Esophagus muscularis mucosa (tissue), 4 donors: Measurements from ENCODE around the gene FGA. TPM values are rescaled to one million over a fixed set of nuclear protein-coding genes. Genes with fewer than 3 reads are reported as not detected.

Experiments
- DNase-seq: peaks from one replicate; pipeline ENCODE4 v3.0.0-alpha.2; 2017; ENCODE audit errors: extremely low spot score
- H3K27ac ChIP-seq, 4 donors: fragments of 200-600 bp; sonication (generic); replicated peaks in 1 of 4; 1 replicate in 3 of 4; 2 replicates in 1 of 4; pipeline ENCODE4 v1.5.1; 2016 to 2019; ENCODE audit warnings: mild to moderate bottlenecking in 1 of 4
- H3K27me3 ChIP-seq, 4 donors: fragments of 200-600 bp; sonication (generic); one replicate each; pipeline versions ENCODE4 v1.5.1 to v1.6.0; 2016 to 2019
- H3K36me3 ChIP-seq, 4 donors: fragments of 200-600 bp; sonication (generic); one replicate each; pipeline ENCODE4 v1.5.1; 2016 to 2019
- H3K4me1 ChIP-seq, 4 donors: fragments of 200-600 bp; sonication (generic); one replicate each; pipeline ENCODE4 v1.5.1; 2016 to 2019
- H3K4me3 ChIP-seq, 4 donors: fragments of 200-600 bp; sonication (generic); 1 replicate in 2 of 4; 2 replicates in 2 of 4; pipeline ENCODE4 v1.5.1; 2016 to 2019; ENCODE audit warnings: mild to moderate bottlenecking in 4 of 4, moderate library complexity in 1 of 4
- H3K9me3 ChIP-seq, 4 donors: fragments of 200-600 bp; sonication (generic); 1 replicate in 3 of 4; 2 replicates in 1 of 4; pipeline ENCODE4 v1.5.1; 2016 to 2019
- EP300 ChIP-seq: sonication (generic); formaldehyde crosslinking; IDR thresholded peaks from one replicate; pipeline ENCODE4 v1.6.1; 2017; ENCODE audit warnings: antibody characterized with exemption
- POLR2A ChIP-seq: fragments of 450-650 bp; IDR thresholded peaks from one replicate; pipeline ENCODE4 v1.6.1; 2017; ENCODE audit warnings: antibody characterized with exemption, moderate library complexity, mild to moderate bottlenecking, low read depth
- POLR2AphosphoS5 ChIP-seq, 2 donors: sonication (generic); formaldehyde crosslinking; IDR thresholded peaks; one replicate each; pipeline ENCODE4 v1.6.1; 2017; ENCODE audit warnings: antibody characterized with exemption in 2 of 2
- WGBS: methylation state at CpG from one replicate; pipeline ENCODE4 v1.1.5; 2018; 5-methylcytosine and 5-hydroxymethylcytosine counted together
- intact Hi-C: fragments of 100-400 bp; cut with DNase I; formaldehyde crosslinking; loops from one replicate; pipeline ENCODE4 v1.15.1; 2023
- total RNA-seq, 4 donors: library from RNA; depleted of rRNA; stranded (reverse); fragments of >200 nt; gene quantifications; one replicate each; pipeline versions ENCODE4 v1.1.0 to v1.2.1, GENCODE V29; 2016
- TF ChIP-seq, protein P1 (sequence below), 3 experiments: fragments of 200-600 bp in 2 of 3; fragments of 450-650 bp in 1 of 3; sonication (generic) in 2 of 3; IDR thresholded peaks; one replicate each; pipeline ENCODE4 v1.5.1; 2017 to 2019; ENCODE audit warnings: antibody characterized with exemption in 3 of 3, mild to moderate bottlenecking in 2 of 3, moderate library complexity in 1 of 3

The FGA gene
- total RNA-seq, 4 donors from 2014 or later, result not detected

DNA sequence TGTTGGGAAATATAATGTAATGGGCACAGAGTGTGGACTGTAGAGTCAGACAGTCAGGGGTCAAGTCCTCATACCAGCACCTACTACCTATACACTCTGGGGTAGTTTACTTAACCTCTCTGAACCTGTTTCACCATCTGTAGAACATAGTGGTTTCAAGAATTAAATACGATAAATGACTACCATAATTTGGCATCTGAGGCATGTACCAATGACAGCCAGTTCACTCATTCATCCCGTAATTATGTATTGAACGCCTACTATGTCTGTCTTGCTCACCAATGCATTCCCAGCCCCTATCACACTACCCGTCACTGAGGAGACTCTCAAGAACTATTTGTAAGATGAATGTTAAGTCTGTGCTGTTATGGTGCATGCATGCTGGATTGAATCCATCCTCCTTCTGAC is 29.7 kb downstream of the FGA start:
- 73% methylated on average over 4 of the region's 4 CpGs for WGBS
- Histone ChIP-seq H3K4me1 (no peaks in the 10 kb centered on the region), H3K36me3 (no peaks in the 10 kb centered on the region), H3K27ac (no peak overlapping the region), H3K9me3 (no peaks in the 10 kb centered on the region), H3K4me3 (no peak overlapping the region), H3K27me3 (no peaks in the 10 kb centered on the region)
- intact Hi-C loops, result no loop called here
- no peak for DNase-seq
- TF ChIP-seq, protein P1, sequence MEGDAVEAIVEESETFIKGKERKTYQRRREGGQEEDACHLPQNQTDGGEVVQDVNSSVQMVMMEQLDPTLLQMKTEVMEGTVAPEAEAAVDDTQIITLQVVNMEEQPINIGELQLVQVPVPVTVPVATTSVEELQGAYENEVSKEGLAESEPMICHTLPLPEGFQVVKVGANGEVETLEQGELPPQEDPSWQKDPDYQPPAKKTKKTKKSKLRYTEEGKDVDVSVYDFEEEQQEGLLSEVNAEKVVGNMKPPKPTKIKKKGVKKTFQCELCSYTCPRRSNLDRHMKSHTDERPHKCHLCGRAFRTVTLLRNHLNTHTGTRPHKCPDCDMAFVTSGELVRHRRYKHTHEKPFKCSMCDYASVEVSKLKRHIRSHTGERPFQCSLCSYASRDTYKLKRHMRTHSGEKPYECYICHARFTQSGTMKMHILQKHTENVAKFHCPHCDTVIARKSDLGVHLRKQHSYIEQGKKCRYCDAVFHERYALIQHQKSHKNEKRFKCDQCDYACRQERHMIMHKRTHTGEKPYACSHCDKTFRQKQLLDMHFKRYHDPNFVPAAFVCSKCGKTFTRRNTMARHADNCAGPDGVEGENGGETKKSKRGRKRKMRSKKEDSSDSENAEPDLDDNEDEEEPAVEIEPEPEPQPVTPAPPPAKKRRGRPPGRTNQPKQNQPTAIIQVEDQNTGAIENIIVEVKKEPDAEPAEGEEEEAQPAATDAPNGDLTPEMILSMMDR (IDR thresholded peaks at IDR 0.05), result no peak
- TF ChIP-seq POLR2AphosphoS5 (IDR thresholded peaks at IDR 0.05) (no peak), POLR2A (no peak)

DNA sequence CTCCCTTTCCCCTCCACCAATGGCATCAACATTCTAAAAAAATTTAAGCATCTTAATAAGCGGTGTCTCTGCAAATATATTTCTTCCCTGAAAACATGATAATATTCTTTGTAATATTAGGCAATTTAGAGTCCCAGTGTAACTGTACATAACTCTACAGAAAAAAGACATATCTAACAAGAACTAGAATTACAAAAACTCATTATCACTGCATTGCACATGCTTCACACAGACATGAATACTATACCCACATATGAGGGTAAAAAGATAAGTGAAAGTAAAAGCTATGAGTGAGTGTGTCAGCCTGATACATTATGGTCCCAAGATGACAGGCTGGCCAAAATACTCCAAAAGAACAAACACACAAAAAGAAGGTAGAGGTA is 30.1 kb downstream of the FGA start:
- H3K36me3 ChIP-seq, result no peaks in the 10 kb centered on the region
- H3K4me1 ChIP-seq, result no peaks in the 10 kb centered on the region
- no peak overlapping the region for H3K27ac ChIP-seq
- H3K27me3 ChIP-seq, result no peaks in the 10 kb centered on the region
- 88% methylated on average over 1 of the region's 1 CpG for WGBS
- no peak for DNase-seq
- TF ChIP-seq, protein P1 (IDR thresholded peaks at IDR 0.05), result no peak
- TF ChIP-seq POLR2A (no peak), EP300 (no peak), POLR2AphosphoS5 (IDR thresholded peaks at IDR 0.05) (no peak)
- intact Hi-C loops, result no loop called here
- no peak overlapping the region for H3K4me3 ChIP-seq
- H3K9me3 ChIP-seq, result no peaks in the 10 kb centered on the region

GRCh38 chr4:154559494-154560418 is 30.8 kb downstream of the FGA start:
- WGBS, result 66% methylated on average over 9 of the region's 9 CpGs
- DNase-seq, result no peak
- Histone ChIP-seq H3K27me3 (no peaks in the 10 kb centered on the region), H3K36me3 (no peaks in the 10 kb centered on the region), H3K9me3 (no peaks in the 10 kb centered on the region), H3K4me1 (no peaks in the 10 kb centered on the region), H3K27ac (no peak overlapping the region), H3K4me3 (no peak overlapping the region)
- intact Hi-C loops, result no loop called here
- TF ChIP-seq POLR2A, result no peak
- TF ChIP-seq, protein P1 (IDR thresholded peaks at IDR 0.05), result peak; percentile 6 to 19 (median 13)

- Histone ChIP-seq H3K27ac (no peak overlapping the region), H3K27me3 (no peaks in the 10 kb centered on the region), H3K4me3 (no peak overlapping the region), H3K36me3 (no peaks in the 10 kb centered on the region), H3K9me3 (no peaks in the 10 kb centered on the region), H3K4me1 (no peaks in the 10 kb centered on the region)
- TF ChIP-seq POLR2AphosphoS5 (IDR thresholded peaks at IDR 0.05), result no peak
- TF ChIP-seq, protein P1 (IDR thresholded peaks at IDR 0.05), result no peak
- TF ChIP-seq EP300, result no peak
- 95% methylated on average over 1 of the region's 1 CpG for WGBS
- intact Hi-C loops, result no loop called here
- DNase-seq, result no peak
Observed at GRCh38 chr4:154559141-154559493, 31.4 kb downstream of the FGA start.
